OCI-LY1 (cell line): ENCODE data around the gene IL4.

Experiments
- H2AFZ ChIP-seq: fragments of 200-600 bp; sonication (generic), shearing (Covaris generic); 2 replicates; pipeline ENCODE4 v1.6.0; 2014; ENCODE audit warnings: antibody characterized with exemption, mild to moderate bottlenecking, low read length
- H3F3A ChIP-seq: fragments of 200-600 bp; sonication (generic), shearing (Covaris generic); 2 replicates; pipeline ENCODE4 v1.6.0; 2014; ENCODE audit warnings: mild to moderate bottlenecking, antibody characterized with exemption, low read length, moderate library complexity; ENCODE audit not compliant: insufficient read depth
- H3K27ac ChIP-seq: fragments of 200-600 bp; sonication (generic); 2 replicates; pipeline ENCODE4 v1.5.1; 2014; ENCODE audit warnings: low read length, mixed run types, mild to moderate bottlenecking, low read depth; ENCODE audit not compliant: poor library complexity, severe bottlenecking
- H3K27me3 ChIP-seq: fragments of 200-600 bp; sonication (generic); 2 replicates; pipeline ENCODE4 v1.6.0; 2014; ENCODE audit warnings: antibody characterized with exemption, mild to moderate bottlenecking, low read length, moderate library complexity; ENCODE audit not compliant: insufficient read depth
- H3K36me3 ChIP-seq: fragments of 200-600 bp; sonication (generic); 2 replicates; pipeline ENCODE4 v1.6.1; 2014; ENCODE audit warnings: mild to moderate bottlenecking, antibody characterized with exemption, low read length, moderate library complexity, mixed read lengths; ENCODE audit not compliant: insufficient read depth
- H3K4me1 ChIP-seq: fragments of 200-600 bp; sonication (generic); 2 replicates; pipeline ENCODE4 v1.5.1; 2014; ENCODE audit warnings: mild to moderate bottlenecking, low read length, moderate library complexity; ENCODE audit not compliant: insufficient read depth, severe bottlenecking
- H3K4me2 ChIP-seq: fragments of 200-600 bp; sonication (generic), shearing (Covaris generic); 2 replicates; pipeline ENCODE4 v1.6.1; 2014; ENCODE audit warnings: low read length
- H3K4me3 ChIP-seq: fragments of 200-600 bp; sonication (generic); 2 replicates; pipeline ENCODE4 v1.5.1; 2014; ENCODE audit warnings: low read length, low read depth, mild to moderate bottlenecking, mixed read lengths; ENCODE audit not compliant: poor library complexity, severe bottlenecking
- H3K79me2 ChIP-seq: fragments of 200-600 bp; shearing (Covaris generic); 2 replicates; pipeline ENCODE4 v1.6.1; 2016; ENCODE audit warnings: mixed run types, low read length, mixed read lengths; ENCODE audit not compliant: insufficient read depth
- H3K9ac ChIP-seq: fragments of 200-600 bp; sonication (generic), shearing (Covaris generic); 2 replicates; pipeline ENCODE4 v1.6.1; 2014; ENCODE audit warnings: mild to moderate bottlenecking, low read length, mixed read lengths
- H3K9me2 ChIP-seq: fragments of 200-600 bp; sonication (generic), shearing (Covaris generic); 2 replicates; pipeline ENCODE4 v1.6.1; 2014; ENCODE audit warnings: low read depth, mild to moderate bottlenecking, low read length, mixed read lengths
- H3K9me3 ChIP-seq: fragments of 200-600 bp; shearing (Covaris generic); 2 replicates; pipeline ENCODE4 v1.6.1; 2014; ENCODE audit warnings: low read length, mixed read lengths
- H4K20me1 ChIP-seq: fragments of 200-600 bp; sonication (generic), shearing (Covaris generic); 2 replicates; pipeline ENCODE4 v1.6.0; 2016; ENCODE audit warnings: mild to moderate bottlenecking, low read length; ENCODE audit not compliant: insufficient read depth
- EZH2 ChIP-seq: fragments of 200-600 bp; sonication (generic), shearing (Covaris generic); IDR thresholded peaks from 2 replicates; pipeline ENCODE4 v1.8.0; 2017; ENCODE audit warnings: borderline replicate concordance, mixed run types, mild to moderate bottlenecking, antibody characterized with exemption, low read length, moderate library complexity, mixed read lengths
- TF ChIP-seq, protein P1 (sequence below): fragments of 200-600 bp; sonication (generic), shearing (Covaris generic); IDR thresholded peaks from 2 replicates; pipeline ENCODE4 v1.5.1; 2017; ENCODE audit warnings: mild to moderate bottlenecking, antibody characterized with exemption, low read length, moderate library complexity, mixed read lengths

Gene IL4

GRCh38 chr5:132641841-132642240 lies 31.9 kb upstream of the IL4 start:
- peaks cover 75% of the 10 kb centered on the region for H3K36me3 ChIP-seq

DNA sequence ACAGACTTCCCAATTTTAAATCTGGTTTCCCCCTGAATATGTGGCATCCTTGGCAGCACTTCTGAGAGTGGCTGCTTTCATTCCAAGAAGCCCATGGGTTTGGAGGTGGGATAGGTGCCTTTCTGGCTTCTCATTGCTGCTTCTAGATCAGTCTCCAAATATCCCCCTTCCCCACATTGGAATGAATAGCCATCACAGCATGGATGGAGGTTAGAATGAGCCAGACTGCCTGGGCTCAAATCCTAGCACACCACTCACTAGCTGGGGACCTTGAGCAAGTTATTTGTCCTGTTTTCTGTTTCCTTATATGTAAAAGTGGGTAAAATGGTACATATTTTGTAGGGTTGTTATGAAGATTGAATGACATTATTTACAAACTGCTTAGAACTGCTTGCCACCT lies 29.6 kb upstream of the IL4 start:
- Histone ChIP-seq H3K36me3 (peaks cover 53% of the 10 kb centered on the region), H2AFZ (no peak overlapping the region), H3K9ac (no peak overlapping the region), H3K9me3 (peaks cover 3% of the 10 kb centered on the region; the same call in 1 of the 2 replicates), H3K27ac (no peak overlapping the region), H3K4me3 (no peak overlapping the region), H3K9me2 (no peaks in the 10 kb centered on the region), H3F3A (no peaks in the 10 kb centered on the region), H3K79me2 (no peaks in the 10 kb centered on the region), H3K4me2 (no peak overlapping the region), H4K20me1 (no peaks in the 10 kb centered on the region), H3K4me1 (no peaks in the 10 kb centered on the region), H3K27me3 (no peaks in the 10 kb centered on the region)
- TF ChIP-seq, protein P1, sequence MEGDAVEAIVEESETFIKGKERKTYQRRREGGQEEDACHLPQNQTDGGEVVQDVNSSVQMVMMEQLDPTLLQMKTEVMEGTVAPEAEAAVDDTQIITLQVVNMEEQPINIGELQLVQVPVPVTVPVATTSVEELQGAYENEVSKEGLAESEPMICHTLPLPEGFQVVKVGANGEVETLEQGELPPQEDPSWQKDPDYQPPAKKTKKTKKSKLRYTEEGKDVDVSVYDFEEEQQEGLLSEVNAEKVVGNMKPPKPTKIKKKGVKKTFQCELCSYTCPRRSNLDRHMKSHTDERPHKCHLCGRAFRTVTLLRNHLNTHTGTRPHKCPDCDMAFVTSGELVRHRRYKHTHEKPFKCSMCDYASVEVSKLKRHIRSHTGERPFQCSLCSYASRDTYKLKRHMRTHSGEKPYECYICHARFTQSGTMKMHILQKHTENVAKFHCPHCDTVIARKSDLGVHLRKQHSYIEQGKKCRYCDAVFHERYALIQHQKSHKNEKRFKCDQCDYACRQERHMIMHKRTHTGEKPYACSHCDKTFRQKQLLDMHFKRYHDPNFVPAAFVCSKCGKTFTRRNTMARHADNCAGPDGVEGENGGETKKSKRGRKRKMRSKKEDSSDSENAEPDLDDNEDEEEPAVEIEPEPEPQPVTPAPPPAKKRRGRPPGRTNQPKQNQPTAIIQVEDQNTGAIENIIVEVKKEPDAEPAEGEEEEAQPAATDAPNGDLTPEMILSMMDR = no peak
- no peak for TF ChIP-seq EZH2

More at GRCh38 chr5:132641841-132642240, 31.9 kb upstream of the IL4 start:
- Histone ChIP-seq H3K27me3 (no peaks in the 10 kb centered on the region), H2AFZ (no peak overlapping the region), H3K79me2 (no peaks in the 10 kb centered on the region), H3F3A (no peaks in the 10 kb centered on the region), H3K4me3 (no peak overlapping the region), H3K4me1 (no peaks in the 10 kb centered on the region), H4K20me1 (no peaks in the 10 kb centered on the region), H3K27ac (no peak overlapping the region), H3K9me2 (no peaks in the 10 kb centered on the region), H3K9me3 (no peaks in the 10 kb centered on the region), H3K9ac (no peak overlapping the region), H3K4me2 (no peak overlapping the region)
- TF ChIP-seq EZH2 = no peak
- TF ChIP-seq, protein P1 = no peak

- H3K9me2 ChIP-seq = no peaks in the 10 kb centered on the region
- H2AFZ ChIP-seq = no peak overlapping the region
- peaks cover 3% of the 10 kb centered on the region; the same call in 1 of the 2 replicates for H3K9me3 ChIP-seq
- H3K9ac ChIP-seq = no peak overlapping the region
- no peaks in the 10 kb centered on the region for H3F3A ChIP-seq
- H3K4me2 ChIP-seq = no peak overlapping the region
- H3K79me2 ChIP-seq = no peaks in the 10 kb centered on the region
- H3K4me1 ChIP-seq = no peaks in the 10 kb centered on the region
- H3K4me3 ChIP-seq = no peak overlapping the region
- no peak for TF ChIP-seq EZH2
- TF ChIP-seq, protein P1 = no peak
- no peaks in the 10 kb centered on the region for H3K27me3 ChIP-seq
- no peaks in the 10 kb centered on the region for H4K20me1 ChIP-seq
- peaks cover 27% of the 10 kb centered on the region for H3K36me3 ChIP-seq
- H3K27ac ChIP-seq = no peak overlapping the region
Measured at GRCh38 chr5:132646583-132647266, 27.1 kb upstream of the IL4 start.
